BLaER1 treated with 17β-estradiol and CSF1 and Interleukin-3, amounts not matched to agents 10 nM and 100 nM (cell line): ENCODE measurements around the gene RANBP9.
A peak's percentile ranks its signal among the peaks of the same experiment; 100 is the strongest.

Source experiments
- H3K27ac ChIP-seq, 11 experiments: shearing (Covaris generic); formaldehyde crosslinking; 2 replicates each; pipeline ENCODE4 v1.8.1; 2022
- H3K27me3 ChIP-seq, 11 experiments: shearing (Covaris generic); formaldehyde crosslinking; 2 replicates each; pipeline ENCODE4 v1.8.1; 2022
- H3K36me3 ChIP-seq, 11 experiments: shearing (Covaris generic); formaldehyde crosslinking; 2 replicates each; pipeline ENCODE4 v1.8.1; 2022
- H3K4me1 ChIP-seq, 10 experiments: shearing (Covaris generic); formaldehyde crosslinking; 2 replicates each; pipeline ENCODE4 v1.8.1; 2022
- H3K4me2 ChIP-seq, 11 experiments: shearing (Covaris generic); formaldehyde crosslinking; 2 replicates each; pipeline ENCODE4 v1.8.1; 2022
- H3K4me3 ChIP-seq, 10 experiments: shearing (Covaris generic); formaldehyde crosslinking; 2 replicates each; pipeline ENCODE4 v1.8.1; 2022
- H3K9ac ChIP-seq, 11 experiments: shearing (Covaris generic); formaldehyde crosslinking; 2 replicates each; pipeline ENCODE4 v1.8.1; 2022
- H3K9me3 ChIP-seq, 11 experiments: shearing (Covaris generic); formaldehyde crosslinking; replicated peaks in 1 of 11; 2 replicates each; pipeline ENCODE4 v1.8.1; 2022
- H4K20me1 ChIP-seq, 11 experiments: shearing (Covaris generic); formaldehyde crosslinking; 2 replicates each; pipeline ENCODE4 v1.8.1; 2022
- Cebpa-rat ChIP-seq, 11 experiments: shearing (Covaris generic); IDR thresholded peaks; 2 replicates each; pipeline ENCODE4 v1.8.1; 2022

RANBP9 gene

DNA sequence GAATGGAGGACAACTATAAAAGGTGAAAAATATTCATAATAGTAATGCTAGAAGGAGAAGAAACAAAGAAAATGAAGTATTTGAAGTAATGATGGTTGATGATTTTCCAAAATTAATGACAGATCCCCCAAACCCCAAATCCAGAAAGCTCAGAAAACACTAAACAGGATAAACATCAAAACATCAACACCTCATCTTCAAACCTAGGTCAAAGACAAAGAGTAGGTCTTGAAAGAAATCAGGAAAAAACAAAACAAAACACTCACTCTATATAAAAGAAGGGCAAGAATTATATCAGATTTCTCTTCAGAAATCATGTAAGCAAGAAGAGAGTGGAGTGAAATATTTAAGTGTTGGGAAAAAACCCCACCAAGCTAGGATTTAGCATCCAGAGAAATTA, 38.7 kb downstream of the RANBP9 start:
- TF ChIP-seq Cebpa-rat (IDR thresholded peaks at IDR 0.05), result no peak
- H3K9ac ChIP-seq, result no peak overlapping the region
- H3K4me3 ChIP-seq, result no peak overlapping the region
- H3K4me1 ChIP-seq, result peaks cover 0 to 50% (median 0%) of the 10 kb centered on the region in 10 experiments; a peak in 4 of 20 replicates
- H3K27ac ChIP-seq, result no peak overlapping the region
- H3K9me3 ChIP-seq, result peaks cover 27 to 90% (median 81%) of the 10 kb centered on the region in 11 experiments
- no peaks in the 10 kb centered on the region for H3K27me3 ChIP-seq
- no peak overlapping the region for H3K4me2 ChIP-seq
- H3K36me3 ChIP-seq, result peaks cover 15 to 84% (median 72%) of the 10 kb centered on the region in 11 experiments; a peak in 20 of 22 replicates
- H4K20me1 ChIP-seq, result peaks cover 11 to 100% (median 41%) of the 10 kb centered on the region in 11 experiments; a peak in 16 of 22 replicates

DNA sequence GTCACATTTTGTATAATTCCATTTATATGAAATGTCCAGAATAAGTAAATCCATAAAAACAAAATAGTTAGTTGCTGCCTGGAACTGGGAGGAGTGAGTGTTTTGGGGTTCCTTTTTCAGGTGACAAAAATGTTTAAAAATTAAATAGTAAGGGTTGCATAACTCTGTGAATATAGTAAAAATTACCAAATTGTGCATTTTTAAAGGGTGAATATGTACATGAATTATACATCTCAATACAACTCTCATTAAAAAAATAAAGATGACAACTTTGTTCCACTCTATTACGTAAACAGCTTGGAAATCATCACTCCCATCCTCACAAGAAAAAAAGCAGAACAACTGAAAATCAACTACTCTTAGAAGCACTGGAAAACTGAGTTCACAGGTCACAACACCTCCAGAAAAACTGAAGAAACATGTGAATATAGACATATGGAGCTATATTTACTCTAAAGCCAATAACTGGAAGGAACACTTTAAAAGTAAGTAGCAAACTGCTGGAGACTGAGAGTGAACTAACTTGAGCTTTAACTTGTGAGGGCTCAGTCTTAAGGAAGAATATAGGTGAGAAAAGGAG, 40.0 kb downstream of the RANBP9 start:
- H3K9ac ChIP-seq, result no peak overlapping the region

DNA sequence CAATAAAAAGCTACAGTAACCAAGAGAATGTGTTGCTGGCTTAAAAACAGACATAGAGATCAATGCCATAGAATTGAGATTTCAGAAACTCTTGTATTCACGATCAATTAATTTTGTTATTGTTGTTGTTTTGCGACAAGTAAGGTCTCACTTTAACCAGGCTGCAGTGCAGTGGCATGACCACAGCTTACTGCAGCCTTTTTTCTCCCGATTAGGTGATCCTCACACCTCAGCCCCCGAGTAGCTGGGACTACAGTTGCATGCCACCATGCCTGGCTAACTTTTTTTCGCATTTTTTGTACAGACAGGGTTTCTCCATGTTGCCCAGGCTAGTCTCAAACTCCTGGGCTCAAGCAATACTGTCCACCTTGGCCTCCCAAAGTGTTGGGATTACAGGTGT, 42.2 kb downstream of the RANBP9 start:
- Histone ChIP-seq H3K4me2 (peak overlapping the region in 1 of 11 experiments; percentile 45; a peak in 1 of 22 replicates), H3K4me3 (no peak overlapping the region), H3K9ac (no peak overlapping the region), H3K9me3 (peaks cover 12 to 67% (median 56%) of the 10 kb centered on the region in 11 experiments; a peak in 20 of 22 replicates), H3K4me1 (peaks cover 0 to 73% (median 0%) of the 10 kb centered on the region in 10 experiments; a peak in 5 of 20 replicates), H4K20me1 (peaks cover 15 to 100% (median 61%) of the 10 kb centered on the region in 11 experiments; a peak in 18 of 22 replicates), H3K36me3 (peaks cover 7 to 71% (median 51%) of the 10 kb centered on the region in 11 experiments; a peak in 20 of 22 replicates), H3K27me3 (no peaks in the 10 kb centered on the region), H3K27ac (no peak overlapping the region)
- TF ChIP-seq Cebpa-rat (IDR thresholded peaks at IDR 0.05), result no peak

More for the DNA sequence above, 40.0 kb downstream of the RANBP9 start:
- Histone ChIP-seq H3K36me3 (peaks cover 8 to 84% (median 60%) of the 10 kb centered on the region in 11 experiments; a peak in 20 of 22 replicates), H3K27ac (no peak overlapping the region), H3K4me2 (peak overlapping the region in 2 of 11 experiments; percentile 5 to 31; a peak in 4 of 22 replicates), H3K4me1 (peaks cover 0 to 63% (median 0%) of the 10 kb centered on the region in 10 experiments; a peak in 5 of 20 replicates), H3K9me3 (peaks cover 15 to 85% (median 68%) of the 10 kb centered on the region in 11 experiments; a peak in 21 of 22 replicates), H4K20me1 (peaks cover 11 to 100% (median 47%) of the 10 kb centered on the region in 11 experiments; a peak in 18 of 22 replicates), H3K27me3 (no peaks in the 10 kb centered on the region), H3K4me3 (no peak overlapping the region)
- no peak for TF ChIP-seq Cebpa-rat (IDR thresholded peaks at IDR 0.05)

- H3K27ac ChIP-seq, result peak overlapping the region in 2 of 11 experiments; percentile 2 to 22; a peak in 1 of 22 replicates
- peaks cover 22 to 100% (median 61%) of the 10 kb centered on the region in 11 experiments; a peak in 18 of 22 replicates for H4K20me1 ChIP-seq
Measured at GRCh38 chr6:13668291-13668928, 43.2 kb downstream of the RANBP9 start.

DNA sequence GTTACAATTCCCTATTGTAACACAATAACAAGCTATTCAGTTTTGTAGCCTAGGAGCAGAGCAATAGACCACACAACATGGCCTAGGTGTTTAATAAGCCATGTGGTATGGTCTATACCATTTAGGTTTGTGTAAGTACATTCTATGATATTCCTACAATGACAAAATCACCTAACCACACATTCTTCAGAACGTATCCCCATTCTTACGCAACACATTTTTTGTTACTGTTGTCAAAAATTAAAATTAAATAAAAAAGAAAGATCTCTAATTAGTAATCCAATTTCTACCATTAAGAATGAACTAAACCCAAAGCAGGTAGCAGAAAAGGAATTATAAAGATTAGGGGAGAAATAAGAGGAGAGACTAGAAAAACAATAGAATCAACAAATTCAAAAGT, 44.0 kb downstream of the RANBP9 start:
- peak in 2 of 11 experiments; percentile 28 to 60; a peak in 3 of 22 replicates for TF ChIP-seq Cebpa-rat (IDR thresholded peaks at IDR 0.05)
- Histone ChIP-seq H3K27me3 (no peaks in the 10 kb centered on the region), H3K4me1 (peaks cover 0 to 75% (median 0%) of the 10 kb centered on the region in 10 experiments; a peak in 5 of 20 replicates), H3K4me3 (no peak overlapping the region), H3K9me3 (peaks cover 12 to 53% (median 40%) of the 10 kb centered on the region in 11 experiments; a peak in 20 of 22 replicates), H3K27ac (no peak overlapping the region; a peak in 1 of 22 replicates), H3K9ac (no peak overlapping the region), H4K20me1 (peaks cover 24 to 100% (median 62%) of the 10 kb centered on the region in 11 experiments; a peak in 19 of 22 replicates), H3K36me3 (peaks cover 0 to 55% (median 37%) of the 10 kb centered on the region in 11 experiments; a peak in 19 of 22 replicates), H3K4me2 (peak overlapping the region in 3 of 11 experiments; percentile 3 to 32 (median 31); a peak in 3 of 22 replicates)

More at GRCh38 chr6:13668291-13668928, 43.2 kb downstream of the RANBP9 start:
- no peak overlapping the region for H3K9ac ChIP-seq
- peaks cover under 1 to 60% (median 42%) of the 10 kb centered on the region in 11 experiments; a peak in 20 of 22 replicates for H3K36me3 ChIP-seq
- no peaks in the 10 kb centered on the region for H3K27me3 ChIP-seq
- peak overlapping the region in 3 of 11 experiments; percentile 3 to 45 (median 20); a peak in 4 of 22 replicates for H3K4me2 ChIP-seq
- H3K4me1 ChIP-seq, result peaks cover 0 to 74% (median 0%) of the 10 kb centered on the region in 10 experiments; a peak in 5 of 20 replicates
- no peak overlapping the region for H3K4me3 ChIP-seq
- no peak for TF ChIP-seq Cebpa-rat (IDR thresholded peaks at IDR 0.05)
- H3K9me3 ChIP-seq, result peaks cover 12 to 58% (median 46%) of the 10 kb centered on the region in 11 experiments; a peak in 20 of 22 replicates

GRCh38 chr6:13666194-13667105, 45.2 kb downstream of the RANBP9 start:
- H3K9me3 ChIP-seq, result peaks cover 12 to 43% (median 32%) of the 10 kb centered on the region in 11 experiments; a peak in 20 of 22 replicates
- H3K27ac ChIP-seq, result no peak overlapping the region
- peak overlapping the region in 2 of 11 experiments; percentile 1 to 2; a peak in 3 of 22 replicates for H3K4me2 ChIP-seq
- H4K20me1 ChIP-seq, result peaks cover 30 to 100% (median 65%) of the 10 kb centered on the region in 11 experiments; a peak in 19 of 22 replicates
- no peak overlapping the region for H3K4me3 ChIP-seq
- no peaks in the 10 kb centered on the region for H3K27me3 ChIP-seq
- no peak overlapping the region for H3K9ac ChIP-seq
- TF ChIP-seq Cebpa-rat (IDR thresholded peaks at IDR 0.05), result no peak
- H3K4me1 ChIP-seq, result peaks cover 0 to 71% (median 0%) of the 10 kb centered on the region in 10 experiments; a peak in 5 of 20 replicates
- H3K36me3 ChIP-seq, result peaks cover 0 to 45% (median 28%) of the 10 kb centered on the region in 11 experiments; a peak in 19 of 22 replicates

GRCh38 chr6:13664703-13665352, 46.8 kb downstream of the RANBP9 start:
- peaks cover 5 to 26% (median 17%) of the 10 kb centered on the region in 11 experiments; a peak in 20 of 22 replicates for H3K9me3 ChIP-seq
- H3K27ac ChIP-seq, result no peak overlapping the region
- H3K4me1 ChIP-seq, result peaks cover 3 to 84% (median 10%) of the 10 kb centered on the region in 10 experiments; a peak in 11 of 20 replicates
- H3K4me3 ChIP-seq, result no peak overlapping the region
- no peaks in the 10 kb centered on the region for H3K27me3 ChIP-seq
- peaks cover 0 to 29% (median 14%) of the 10 kb centered on the region in 11 experiments; a peak in 18 of 22 replicates for H3K36me3 ChIP-seq
- no peak for TF ChIP-seq Cebpa-rat (IDR thresholded peaks at IDR 0.05)
- H3K4me2 ChIP-seq, result no peak overlapping the region
- H3K9ac ChIP-seq, result no peak overlapping the region
- peaks cover 45 to 100% (median 80%) of the 10 kb centered on the region in 11 experiments; a peak in 21 of 22 replicates for H4K20me1 ChIP-seq
